A549 (cell line): ENCODE results near the gene PTBP2. TPM values are rescaled to one million over a fixed set of nuclear protein-coding genes. Genes with fewer than 3 reads are reported as not detected.

ENCODE experiments used
- ATAC-seq, 2 experiments: fragments of 200-7000 bp in 1 of 2; fragments of >200 bp in 1 of 2; cut with Nextera tagmentation in 1 of 2; cut with Tn5 transposase in 1 of 2; 3 replicates each; pipeline versions ENCODE4 v1.8.0 to v1.9.1; 2018 to 2020; ENCODE audit warnings: mild to moderate bottlenecking in 1 of 2, moderate library complexity in 1 of 2
- CTCF ChIA-PET: fragments of 300-600 bp; sonication (Branson Sonifier 250); formaldehyde crosslinking; extraction: SDS; loops from one replicate; lab custom pipeline; 2021; ENCODE audit warnings: antibody characterized with exemption, inconsistent platforms; lab: Yijun Ruan, JAX
- POLR2A ChIA-PET: fragments of 350-600 bp; formaldehyde crosslinking; extraction: SDS; loops from one replicate; lab custom pipeline; 2021; ENCODE audit warnings: antibody characterized with exemption, inconsistent platforms; lab: Yijun Ruan, JAX
- DNase-seq, 2 experiments: peaks; one replicate each; pipeline versions ENCODE4 v3.0.0 to v3.0.0-alpha.2; 2011 to 2016; ENCODE audit warnings: low read depth in 1 of 2, low spot score in 1 of 2
- FAIRE-seq: peaks from 2 replicates; lab custom pipeline; 2011; peaks lifted over from hg19 to GRCh38; lab: Jason Lieb, UNC
- H3K27ac ChIP-seq, 2 experiments: fragments of >200 bp; sonication (Bioruptor Twin); formaldehyde crosslinking; 3 replicates each; pipeline ENCODE4 v1.5.1; 2016 to 2017
- H3K4me1 ChIP-seq: fragments of >200 bp; sonication (Bioruptor Twin); formaldehyde crosslinking; 3 replicates; pipeline ENCODE4 v1.6.1; 2016
- H3K4me2 ChIP-seq: fragments of >200 bp; sonication (Bioruptor Twin); formaldehyde crosslinking; 3 replicates; pipeline ENCODE4 v1.6.1; 2016
- H3K4me3 ChIP-seq: fragments of >200 bp; sonication (Bioruptor Twin); formaldehyde crosslinking; 3 replicates; pipeline ENCODE4 v1.5.1; 2016
- H3K9me3 ChIP-seq: fragments of >200 bp; sonication (Bioruptor Twin); formaldehyde crosslinking; 3 replicates; pipeline ENCODE4 v1.6.1; 2016
- ATOH8 ChIP-seq: fragments of 250-450 bp; sonication (Bioruptor Pico); IDR thresholded peaks from 2 replicates; pipeline ENCODE4 v1.5.0; 2020; ENCODE audit warnings: low read depth, mild to moderate bottlenecking, moderate library complexity
- BHLHE40 ChIP-seq: IDR thresholded peaks from 2 replicates; pipeline ENCODE4 v1.6.1; 2012; ENCODE audit warnings: low read depth, low read length, inconsistent platforms
- E2F6 ChIP-seq: IDR thresholded peaks from 2 replicates; pipeline ENCODE4 v1.6.1; 2012; ENCODE audit warnings: low read depth, borderline replicate concordance
- EP300 ChIP-seq, 2 experiments: fragments of >200 bp; sonication (Bioruptor Twin); formaldehyde crosslinking; IDR thresholded peaks; 2 replicates in 1 of 2; 3 replicates in 1 of 2; pipeline ENCODE4 v1.6.1; 2016 to 2017
- ESRRA ChIP-seq: fragments of 150-350 bp; IDR thresholded peaks from 2 replicates; pipeline ENCODE4 v1.6.1; 2014; ENCODE audit warnings: mild to moderate bottlenecking, low read length, borderline replicate concordance
- FOSL2 ChIP-seq, 2 experiments: fragments of 450-650 bp in 1 of 2; fragments of >200 bp in 1 of 2; sonication (Bioruptor Twin) in 1 of 2; formaldehyde crosslinking; IDR thresholded peaks; 2 replicates each; pipeline versions ENCODE4 v1.5.0 to v1.6.1; 2016 to 2020; ENCODE audit warnings: mild to moderate bottlenecking in 1 of 2, moderate library complexity in 1 of 2
- HOXA7 ChIP-seq: fragments of 250-450 bp; sonication (Bioruptor Pico); IDR thresholded peaks from 2 replicates; pipeline ENCODE4 v1.5.0; 2020; ENCODE audit warnings: mild to moderate bottlenecking, moderate library complexity
- HOXB13 ChIP-seq: fragments of 250-450 bp; sonication (Bioruptor Pico); IDR thresholded peaks from 2 replicates; pipeline ENCODE4 v1.5.0; 2020; ENCODE audit warnings: low read depth, mild to moderate bottlenecking, moderate library complexity
- JUN ChIP-seq, 2 experiments: fragments of >200 bp; sonication (Bioruptor Twin); formaldehyde crosslinking; IDR thresholded peaks; 2 replicates in 1 of 2; 3 replicates in 1 of 2; pipeline ENCODE4 v1.6.1; 2016 to 2017
- MAFK ChIP-seq: fragments of 450-650 bp; IDR thresholded peaks from 2 replicates; pipeline ENCODE4 v1.6.1; 2014; ENCODE audit not compliant: partially characterized antibody
- MAX ChIP-seq: IDR thresholded peaks from 2 replicates; pipeline ENCODE4 v1.6.1; 2012
- MYC ChIP-seq: IDR thresholded peaks from 2 replicates; pipeline ENCODE4 v1.6.1; 2012; ENCODE audit warnings: mild to moderate bottlenecking, inconsistent platforms, low read length, improper control_type of control experiment, borderline replicate concordance
- NPAS2 ChIP-seq: fragments of 250-450 bp; sonication (Bioruptor Pico); IDR thresholded peaks from 2 replicates; pipeline ENCODE4 v1.8.0; 2022; ENCODE audit warnings: mild to moderate bottlenecking, moderate library complexity, borderline replicate concordance
- PBX3 ChIP-seq: IDR thresholded peaks from 2 replicates; pipeline ENCODE4 v1.6.1; 2012
- RARB ChIP-seq: fragments of 250-450 bp; sonication (Bioruptor Pico); IDR thresholded peaks from 2 replicates; pipeline ENCODE4 v1.8.0; 2021; ENCODE audit warnings: mild to moderate bottlenecking, moderate library complexity
- RCOR1 ChIP-seq: fragments of 150-350 bp; IDR thresholded peaks from 2 replicates; pipeline ENCODE4 v1.6.1; 2014; ENCODE audit warnings: antibody characterized with exemption, low read length, low read depth
- REST ChIP-seq: fragments of 200-600 bp; sonication (generic); IDR thresholded peaks from 2 replicates; pipeline ENCODE4 v1.6.1; 2016; ENCODE audit warnings: antibody characterized with exemption, mild to moderate bottlenecking, moderate library complexity
- RFX5 ChIP-seq: fragments of 450-650 bp; IDR thresholded peaks from 2 replicates; pipeline ENCODE4 v1.7.1; 2014; ENCODE audit warnings: antibody characterized with exemption, mild to moderate bottlenecking, moderate library complexity
- SMC3 ChIP-seq: fragments of >200 bp; sonication (Bioruptor Twin); formaldehyde crosslinking; IDR thresholded peaks from 3 replicates; pipeline ENCODE4 v1.6.1; 2018; ENCODE audit warnings: inconsistent platforms
- TFCP2L1 ChIP-seq: fragments of 250-450 bp; sonication (Bioruptor Pico); IDR thresholded peaks from 2 replicates; pipeline ENCODE4 v1.5.0; 2021; ENCODE audit warnings: mild to moderate bottlenecking
- ZFP36 ChIP-seq: fragments of 450-650 bp; IDR thresholded peaks from 2 replicates; pipeline ENCODE4 v1.6.1; 2014; ENCODE audit warnings: borderline replicate concordance; ENCODE audit not compliant: partially characterized antibody
- WGBS: methylation state at CpG from one replicate; pipeline ENCODE4 v1.1.6; 2017; ENCODE audit errors: missing lambda C conversion rate; 5-methylcytosine and 5-hydroxymethylcytosine counted together
- polyA plus RNA-seq, 4 experiments: library from polyadenylated mRNA; depleted of rRNA in 3 of 4; stranded (reverse); fragments of >200 nt; fragmentation: RNase III in 1 of 4; extraction: RNeasy Plus Mini Kit Qiagen cat#74134 plus additional on column Dnase treatment in 1 of 4; gene quantifications; 2 replicates in 3 of 4; 3 replicates in 1 of 4; pipeline ENCODE4 v1.2.3, GENCODE V29; 2011 to 2017

Gene PTBP2
- polyA plus RNA-seq, 2 of the 4 experiments (the other 2 are of a cell fraction): 6.1 to 20.2 TPM

GRCh38 chr1:96703186-96703585 is 18.4 kb upstream of the PTBP2 start (continued):
- TF ChIP-seq REST (no peak), RCOR1 (no peak), ZFP36 (no peak)

- TF ChIP-seq MAFK (peak; percentile 58), ATOH8 (CRISPR knock-in tag) (no peak), MAX (no peak), TFCP2L1 (CRISPR knock-in tag) (no peak), PBX3 (no peak)
- TF ChIP-seq, all 56 proteins: peak for 1
- ChIA-PET POLR2A (no interaction called here), CTCF (no interaction called here)
- Histone ChIP-seq H3K9me3 (no peaks in the 10 kb centered on the region), H3K4me1 (no peaks in the 10 kb centered on the region), H3K4me2 (no peak overlapping the region), H3K4me3 (no peak overlapping the region), H3K27ac (no peak overlapping the region)
- DNase-seq: no peak
- ATAC-seq: no peak
- WGBS: 15% methylated on average over 3 of the region's 3 CpGs
- FAIRE-seq: no peak
Observed at GRCh38 chr1:96707023-96707422, 14.6 kb upstream of the PTBP2 start.

GRCh38 chr1:96708482-96708881 is 13.1 kb upstream of the PTBP2 start:
- Histone ChIP-seq H3K4me3 (no peak overlapping the region), H3K4me2 (no peak overlapping the region), H3K4me1 (no peaks in the 10 kb centered on the region), H3K27ac (no peak overlapping the region), H3K9me3 (no peaks in the 10 kb centered on the region)
- TF ChIP-seq EP300 (IDR thresholded peaks at IDR 0.05): no peak
- no peak for TF ChIP-seq ESRRA
- no peak for TF ChIP-seq FOSL2 (IDR thresholded peaks at IDR 0.05)
- TF ChIP-seq FOSL2 (CRISPR knock-in tag; IDR thresholded peaks at IDR 0.05): no peak
- no peak for TF ChIP-seq RFX5
- TF ChIP-seq MYC: no peak
- TF ChIP-seq BHLHE40: no peak
- no peak for TF ChIP-seq HOXA7 (CRISPR knock-in tag)
- TF ChIP-seq JUN (IDR thresholded peaks at IDR 0.05): no peak
- no peak for TF ChIP-seq SMC3
- TF ChIP-seq RARB: no peak
- no peak for TF ChIP-seq E2F6
- no peak for TF ChIP-seq NPAS2 (CRISPR knock-in tag)
- TF ChIP-seq HOXB13 (CRISPR knock-in tag): no peak
- no peak for ATAC-seq
- CTCF ChIA-PET: no interaction called here
- POLR2A ChIA-PET: no interaction called here
- DNase-seq: no peak
- no peak for FAIRE-seq
- 73% methylated on average over 4 of the region's 4 CpGs for WGBS
